Islet of Langerhans (tissue), 1 donor: ENCODE measurements around the gene TNNT2.

Experiments
- FAIRE-seq: peaks from one replicate; lab custom pipeline; 2011; peaks lifted over from hg19 to GRCh38; lab: Jason Lieb, UNC

The TNNT2 gene

GRCh38 chr1:201313086-201313485 lies 64.4 kb downstream of the TNNT2 start:
- FAIRE-seq, result no peak

GRCh38 chr1:201312298-201312697 lies 65.2 kb downstream of the TNNT2 start:
- FAIRE-seq, result no peak

- FAIRE-seq, result no peak
Observed at GRCh38 chr1:201311356-201312011, 66.0 kb downstream of the TNNT2 start.

GRCh38 chr1:201310986-201311355 lies 66.5 kb downstream of the TNNT2 start:
- FAIRE-seq, result no peak

- no peak for FAIRE-seq
Observed at GRCh38 chr1:201310251-201310985, 67.1 kb downstream of the TNNT2 start.

GRCh38 chr1:201309416-201309815 lies 68.1 kb downstream of the TNNT2 start:
- FAIRE-seq, result no peak
